ENCODE measurements around the gene STPG3. TPM values are rescaled to one million over a fixed set of nuclear protein-coding genes. Genes with fewer than 3 reads are reported as not detected.

Gene STPG3
- total and polyA plus RNA-seq, 2 of the 4 experiments (the other 2 are of a cell fraction) = not detected

- ChIA-PET CTCF (no interaction called here), POLR2A (ENCODE audit: unreplicated experiment) (no interaction called here)
- H3K23ac ChIP-seq (ENCODE audit: low read depth, low read length) = no peak overlapping the region
- in situ Hi-C loops (cut with MboI; ENCODE audit: low sequenced_read_pairs) (no loop called here), intact Hi-C loops (cut with micrococcal nuclease) (no loop called here), dilution Hi-C loops (cut with HindIII; ENCODE audit: low sequenced_read_pairs, unreplicated experiment) (no loop called here)
- H2BK15ac ChIP-seq (ENCODE audit: low read depth, low read length) = no peak overlapping the region
- H3K14ac ChIP-seq (replicated peaks; ENCODE audit: low read depth, low read length) = no peak overlapping the region
- no peak overlapping the region for H3K27ac ChIP-seq (ENCODE audit: insufficient read depth, low read length)
- H2BK5ac ChIP-seq (ENCODE audit: low read depth, low read length, poor library complexity, severe bottlenecking) = no peak overlapping the region
- no peak overlapping the region for H3K18ac ChIP-seq (ENCODE audit: low read depth, low read length)
- no peak overlapping the region for H4K8ac ChIP-seq (ENCODE audit: low read depth in 2 of 2, low read length in 2 of 2)
- H4K20me1 ChIP-seq (ENCODE audit: insufficient read depth, low read length) = peaks cover 24% of the 10 kb centered on the region
- no peak overlapping the region for H2BK20ac ChIP-seq (ENCODE audit: low read depth, low read length)
- no peak overlapping the region for H2AFZ ChIP-seq (replicated peaks; ENCODE audit: low read length, poor library complexity)
- H4K5ac ChIP-seq (ENCODE audit: low read depth, low read length) = no peak overlapping the region
- H3K27me3 ChIP-seq (ENCODE audit: control insufficient read depth, insufficient read depth, low read length) = no peaks in the 10 kb centered on the region
- H3K4me1 ChIP-seq (ENCODE audit: control insufficient read depth, insufficient read depth, low read length) = peaks cover 21% of the 10 kb centered on the region
- H2AK5ac ChIP-seq (ENCODE audit: low read depth, low read length) = no peak overlapping the region
- 93% methylated on average over 11 of the region's 13 CpGs; no CpG with 5 or more reads in 1 of the 2 experiments for WGBS, 2 experiments (ENCODE audit: extremely low coverage in 2 of 2, insufficient read length in 1 of 2)
- no peak overlapping the region for H3K4me3 ChIP-seq (ENCODE audit: insufficient read depth, low read depth, low read length)
- H3K56ac ChIP-seq (ENCODE audit: extremely low read depth, insufficient read depth, low read length) = no peak overlapping the region
- no peak for ATAC-seq (ENCODE audit: low read depth)
- no peaks in the 10 kb centered on the region for H3K9me3 ChIP-seq (ENCODE audit: control insufficient read depth, insufficient read depth, low read length)
- H3K9me1 ChIP-seq (ENCODE audit: insufficient read depth, low read length) = peaks cover 14% of the 10 kb centered on the region
- H4K91ac ChIP-seq (ENCODE audit: insufficient read depth, low read depth, low read length) = no peak overlapping the region
- H2BK120ac ChIP-seq (ENCODE audit: low read depth, low read length) = no peak overlapping the region
- peaks cover 13 to 67% of the 10 kb centered on the region in 2 experiments for H3K79me1 ChIP-seq (ENCODE audit: low read depth in 1 of 2, low read length in 2 of 2)
- H3K9ac ChIP-seq (ENCODE audit: low read depth, low read length) = no peak overlapping the region
- peaks cover 37% of the 10 kb centered on the region for H3K36me3 ChIP-seq (ENCODE audit: control insufficient read depth, insufficient read depth, low read length)
- no peak for DNase-seq
- no peak for TF ChIP-seq CTCF (conservative IDR thresholded peaks at IDR 0.05; ENCODE audit: low read depth, low read length)
- no peak overlapping the region for H3K4ac ChIP-seq (ENCODE audit: low read depth, low read length)
- H2AK9ac ChIP-seq (replicated peaks; ENCODE audit: low read depth, low read length, poor library complexity) = no peak overlapping the region
- BruUV-seq (replicated peaks) = TSS peak; percentile 47
- no peak overlapping the region for H3K4me2 ChIP-seq (ENCODE audit: low read depth, low read length)
Observed at GRCh38 chr9:137273095-137273490, 22.0 kb downstream of the STPG3 start.

Data from IMR-90 (cell line).